Activated CD8-positive, alpha-beta memory T cell treated with anti-CD3 and anti-CD28 coated beads, Interleukin-2, amount 50 U/mL, for 4 hours (primary cell): Measurements from ENCODE around the gene BACE1-AS.

Experiments used
- DNase-seq: peaks from one replicate; pipeline ENCODE4 v3.0.0-alpha.2; 2020

The BACE1-AS gene

DNA sequence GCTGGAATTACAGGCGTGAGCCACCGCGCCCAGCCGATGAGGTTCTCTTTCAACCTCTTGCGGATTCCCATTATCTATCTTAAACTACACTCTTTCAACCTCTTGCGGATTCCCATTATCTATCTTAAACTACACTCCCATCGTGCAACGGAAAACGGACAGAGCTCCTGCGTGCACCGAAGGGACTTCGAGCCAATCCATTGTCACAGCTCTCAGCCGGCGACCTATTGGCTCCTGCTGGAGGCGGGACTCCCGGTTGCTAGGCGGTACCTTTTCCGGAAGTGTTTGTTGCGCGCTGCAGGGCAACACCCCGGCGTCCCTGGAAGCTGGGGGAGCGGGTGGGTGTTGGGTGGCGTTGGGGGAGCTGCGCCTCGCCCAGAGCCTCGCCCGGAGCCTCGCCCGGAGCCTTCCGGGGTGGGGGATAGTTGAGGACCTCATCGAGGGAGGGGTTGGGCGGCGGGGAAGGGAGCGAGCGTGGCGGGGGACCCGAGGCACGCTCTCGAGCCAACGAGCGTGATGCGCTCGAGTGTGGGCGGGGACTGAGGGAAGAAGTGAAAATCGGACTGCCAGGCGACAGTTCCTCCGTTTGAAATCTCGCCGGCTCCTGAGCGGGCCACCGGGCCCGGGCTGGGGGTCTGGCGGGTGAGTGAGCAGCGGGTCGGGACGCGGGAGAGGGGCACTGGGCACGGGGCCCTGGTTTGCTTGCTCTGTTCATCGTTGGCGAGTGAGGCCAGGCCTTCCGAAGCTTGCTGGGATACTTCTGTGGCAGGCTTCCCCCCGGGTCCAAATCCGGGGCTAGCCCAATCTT lies 36.6 kb downstream of the BACE1-AS start, which contains the start of gene CEP164:
CEP164 (plus strand) TSS at position 288 of the 808 bp plus-strand sequence. CDS start 10,733 bp downstream, outside the sequence.
- DNase-seq = peak; percentile 94

DNA sequence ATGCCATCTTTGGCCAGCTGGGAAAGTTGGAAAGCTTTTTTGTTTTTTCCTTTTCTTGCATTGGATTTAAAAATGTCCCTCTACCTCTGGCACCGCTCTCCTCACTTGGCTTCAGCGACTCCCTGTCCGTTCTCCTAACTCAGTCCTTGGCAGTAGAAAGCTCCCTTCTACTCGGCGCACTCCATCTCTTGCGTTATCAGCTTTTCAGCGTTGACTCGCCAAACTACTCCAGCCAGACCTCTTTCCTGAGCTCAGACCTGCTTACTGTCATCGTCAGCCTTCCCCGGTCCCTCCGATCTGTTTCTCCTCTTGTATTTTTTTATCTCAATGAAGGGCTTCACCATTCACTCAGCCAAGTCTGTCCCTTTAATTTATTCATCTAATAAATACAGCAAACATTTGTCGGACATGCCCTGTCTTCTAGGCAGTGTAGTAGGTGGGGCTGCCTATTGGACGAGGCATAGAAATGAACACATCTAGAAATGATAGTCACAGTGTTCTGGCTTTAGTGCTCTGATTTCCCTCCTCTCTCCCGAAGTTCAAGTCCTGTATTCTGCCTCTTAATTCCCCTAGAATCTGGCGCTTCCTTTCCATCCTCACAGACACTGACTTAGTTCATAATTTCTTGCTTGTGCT lies 37.3 kb downstream of the BACE1-AS start:
- DNase-seq = no peak

DNA sequence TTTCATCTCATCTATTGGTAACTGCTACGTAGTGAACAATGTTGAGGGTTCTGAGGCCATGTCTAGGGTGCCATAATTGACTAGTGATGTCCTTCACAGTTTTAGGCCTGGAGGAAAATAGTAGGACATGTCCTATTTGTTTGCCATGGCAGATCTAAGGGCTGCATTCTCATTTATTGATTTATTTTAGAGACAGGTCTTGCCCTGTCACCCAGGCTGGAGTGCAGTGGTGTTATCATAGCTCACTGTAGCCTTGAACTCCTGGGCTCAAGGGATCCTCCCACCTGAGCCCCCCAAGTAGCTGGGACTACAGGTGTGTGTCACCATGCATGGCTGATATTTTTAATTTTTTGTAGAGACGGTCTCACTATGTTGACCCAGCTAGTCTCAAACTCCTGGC lies 41.7 kb downstream of the BACE1-AS start:
- DNase-seq = no peak

DNA sequence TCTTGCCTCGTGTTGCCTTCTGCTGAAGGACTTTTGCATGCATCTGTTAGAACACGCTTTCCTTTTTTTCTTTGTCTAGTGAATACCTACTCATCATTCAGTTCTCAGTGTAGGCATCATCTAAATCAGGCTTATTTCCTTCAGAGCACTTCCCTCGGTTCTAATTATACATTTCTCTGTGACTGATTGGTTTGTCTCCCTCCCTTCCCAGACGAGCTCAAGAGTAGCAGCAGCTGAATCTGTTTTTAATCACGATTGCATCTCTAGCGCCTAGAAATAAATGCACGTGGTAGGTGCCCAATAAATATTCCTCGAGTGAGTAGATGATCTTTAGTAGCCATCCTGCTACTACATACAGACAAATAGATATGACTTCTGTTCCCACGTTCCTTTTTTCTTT lies 42.8 kb downstream of the BACE1-AS start:
- no peak for DNase-seq

DNA sequence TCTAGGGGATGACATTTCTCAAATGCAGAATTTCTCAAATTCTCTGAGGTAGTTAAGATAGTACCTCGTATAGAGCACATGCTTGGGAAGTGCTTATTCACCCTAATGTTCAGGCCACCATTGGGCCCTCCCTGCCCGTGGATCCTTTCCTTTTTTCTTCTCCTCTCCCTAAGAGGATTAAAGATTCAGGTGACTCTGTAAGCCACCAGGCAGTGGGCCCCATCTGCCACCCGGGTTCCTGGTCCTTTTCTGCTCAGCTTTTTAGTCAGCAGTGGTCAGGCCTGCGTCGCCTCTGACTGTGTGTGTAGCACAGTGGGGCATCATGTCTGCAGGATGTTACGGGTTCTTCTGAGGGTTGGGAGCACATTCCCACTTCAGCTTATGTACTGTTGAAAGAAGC lies 43.8 kb downstream of the BACE1-AS start:
- no peak for DNase-seq

DNA sequence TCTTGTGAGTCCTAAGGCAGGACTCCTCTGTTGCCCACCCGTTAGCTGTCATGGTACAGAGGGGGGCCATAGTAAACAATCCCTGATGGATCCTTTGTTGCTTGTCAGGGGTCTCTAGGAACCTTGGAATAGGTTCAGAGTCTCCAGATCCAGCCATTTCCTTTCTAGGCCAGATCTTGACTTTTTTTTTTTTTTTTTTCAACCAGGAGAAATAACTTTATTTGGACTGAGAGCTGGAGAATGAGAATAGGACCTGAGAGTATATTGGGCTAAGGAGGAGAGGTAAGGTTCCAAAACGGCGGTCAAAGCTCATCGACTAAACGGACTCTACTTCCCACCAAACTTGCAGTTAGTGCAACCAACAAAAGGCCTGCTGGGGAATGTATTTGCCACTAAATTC lies 44.3 kb downstream of the BACE1-AS start:
- DNase-seq = no peak

DNA sequence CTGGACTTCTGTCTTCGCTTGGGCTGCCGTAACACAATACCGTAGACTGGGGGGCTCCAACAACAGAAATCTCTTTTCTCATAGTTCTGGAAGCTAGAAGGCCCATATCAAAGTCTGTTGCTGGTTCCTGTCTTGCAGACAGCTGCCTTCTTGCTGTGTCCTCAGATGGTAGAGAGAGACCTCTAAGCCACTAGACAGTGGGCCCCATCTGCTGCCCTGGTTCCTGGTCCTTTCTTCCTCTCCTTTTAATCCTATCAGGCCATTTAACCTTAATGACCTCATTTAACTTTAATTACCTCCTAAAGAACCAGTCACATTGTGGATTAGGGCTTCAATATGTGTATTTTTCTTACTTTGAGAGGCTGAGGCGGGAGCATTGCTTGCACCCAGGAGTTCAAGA lies 45.9 kb downstream of the BACE1-AS start:
- no peak for DNase-seq
